Measurements from ENCODE around the gene L1CAM.

GRCh38 chrX:153934762-153935325 is 48.9 kb upstream of the L1CAM start, which contains the start of gene NAA10:
- TF ChIP-seq GATA2 (IDR thresholded peaks at IDR 0.05; ENCODE audit: low read depth, low read length) (no peak), GATA3 (IDR thresholded peaks at IDR 0.05; ENCODE audit: low read depth, low read length) (no peak)

Data from SH-SY5Y (cell line).